Kidney (tissue), 14 donors: ENCODE data around the gene ADCK1. TPM values are rescaled to one million over a fixed set of nuclear protein-coding genes. Genes with fewer than 3 reads are reported as not detected.

Experiments used
- DNase-seq, 5 donors: peaks; one replicate each; pipeline ENCODE4 v3.0.0-alpha.2; 2013 to 2020
- FAIRE-seq: peaks from 2 replicates; lab custom pipeline; 2012; peaks lifted over from hg19 to GRCh38; lab: Jason Lieb, UNC
- H3K27ac ChIP-seq, 2 donors: one replicate each; pipeline ENCODE4 v1.7.0; 2013; ENCODE audit warnings: low read depth in 2 of 2, low read length in 2 of 2, inconsistent platforms in 1 of 2
- H3K27me3 ChIP-seq: one replicate; pipeline ENCODE4 v1.7.1; 2013; ENCODE audit warnings: low read length, inconsistent platforms; ENCODE audit not compliant: control insufficient read depth, insufficient read depth
- H3K36me3 ChIP-seq, 3 donors: one replicate each; pipeline versions ENCODE4 v1.7.0 to v1.7.1; 2013; ENCODE audit warnings: low read length in 3 of 3, control low read depth in 1 of 3, inconsistent platforms in 1 of 3; ENCODE audit not compliant: insufficient read depth in 3 of 3, control insufficient read depth in 2 of 3
- H3K4me1 ChIP-seq, 3 donors: one replicate each; pipeline versions ENCODE4 v1.7.0 to v1.7.1; 2013; ENCODE audit warnings: low read length in 3 of 3, inconsistent platforms in 1 of 3, low read depth in 1 of 3; ENCODE audit not compliant: control insufficient read depth in 2 of 3, insufficient read depth in 2 of 3
- H3K4me3 ChIP-seq, 3 donors: one replicate each; pipeline versions ENCODE4 v1.7.0 to v1.8.1; 2013; ENCODE audit warnings: low read length in 3 of 3, control low read depth in 1 of 3, inconsistent platforms in 1 of 3
- H3K9ac ChIP-seq, 3 donors: one replicate each; pipeline versions ENCODE4 v1.7.0 to v1.7.1; 2013; ENCODE audit warnings: low read length in 3 of 3, control low read depth in 1 of 3, inconsistent platforms in 1 of 3
- H3K9me3 ChIP-seq, 3 donors: one replicate each; pipeline versions ENCODE4 v1.7.0 to v1.7.1; 2013; ENCODE audit warnings: low read length in 3 of 3, control low read depth in 1 of 3, inconsistent platforms in 1 of 3; ENCODE audit not compliant: control insufficient read depth in 2 of 3, insufficient read depth in 1 of 3
- CTCF ChIP-seq: IDR thresholded peaks from 3 replicates; pipeline ENCODE4 v1.5.1; 2012; ENCODE audit warnings: mild to moderate bottlenecking, moderate library complexity, borderline replicate concordance; ENCODE audit not compliant: insufficient read depth; ENCODE audit errors: extremely low read depth
- intact Hi-C: fragments of 100-400 bp; cut with DNase I; formaldehyde crosslinking; loops from one replicate; pipeline ENCODE4 v1.11.1; 2022
- polyA plus RNA-seq: library from polyadenylated mRNA; stranded (reverse); fragments of 350-450 nt; fragmentation: Illumina TruSeq; extraction: RNeasy Lipid Tissue Mini Kit (QIAGEN cat#74804); gene quantifications from one replicate; pipeline ENCODE4 v1.2.3, GENCODE V29; 2014; ENCODE audit warnings: low read depth, low replicate concordance; ENCODE audit not compliant: insufficient read depth
- total RNA-seq: library from RNA; stranded (reverse); fragmentation: NEBNext Ultra II Directional; extraction: Animal tissue kit (Norgen Biotek cat#: 25700); gene quantifications from one replicate; pipeline ENCODE4 v1.2.1, GENCODE V29; 2021
- donor health status: control.
- donor health status: control.
- donor health status: control.
- donor health status: control.
- donor health status: control.
- donor health status: DM: yes; HTN: yes; CAD: no.
- donor health status: Normal renal cell carcinoma (clear cell type).

The ADCK1 gene
- total and polyA plus RNA-seq, 2 donors from 2014 or later, result 8.0 to 10.3 TPM

DNA sequence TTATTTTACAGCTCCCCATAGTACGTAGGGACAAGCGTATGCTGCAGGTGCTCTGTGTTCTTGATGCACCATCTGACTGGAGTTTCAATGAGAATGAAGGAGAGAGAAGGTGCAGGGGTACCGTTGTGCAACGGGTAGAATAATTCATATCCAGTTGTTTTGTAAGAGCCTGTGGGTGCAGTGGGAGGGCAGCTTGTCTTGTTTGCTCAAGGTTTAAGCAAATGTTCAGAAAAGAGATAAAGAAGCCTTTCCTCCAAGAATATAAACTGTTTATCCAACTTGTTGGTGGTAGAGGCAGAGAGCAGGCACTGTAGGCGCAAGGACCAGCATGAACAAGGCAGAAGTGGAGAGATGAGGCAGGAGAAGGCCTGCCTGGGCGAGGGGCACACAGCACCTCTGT, 64.2 kb downstream of the ADCK1 start:
- no peak for TF ChIP-seq CTCF
- Histone ChIP-seq H3K4me3 (no peak overlapping the region), H3K27ac (no peak overlapping the region), H3K36me3 (no peaks in the 10 kb centered on the region), H3K9me3 (no peaks in the 10 kb centered on the region), H3K4me1 (no peaks in the 10 kb centered on the region), H3K9ac (no peak overlapping the region), H3K27me3 (no peaks in the 10 kb centered on the region)
- intact Hi-C loops, result loop anchor here (10.0 kb wide), 1 partner anchor 701 kb away; no protein-coding TSS in a partner anchor
- DNase-seq (no peak), FAIRE-seq (no peak)

DNA sequence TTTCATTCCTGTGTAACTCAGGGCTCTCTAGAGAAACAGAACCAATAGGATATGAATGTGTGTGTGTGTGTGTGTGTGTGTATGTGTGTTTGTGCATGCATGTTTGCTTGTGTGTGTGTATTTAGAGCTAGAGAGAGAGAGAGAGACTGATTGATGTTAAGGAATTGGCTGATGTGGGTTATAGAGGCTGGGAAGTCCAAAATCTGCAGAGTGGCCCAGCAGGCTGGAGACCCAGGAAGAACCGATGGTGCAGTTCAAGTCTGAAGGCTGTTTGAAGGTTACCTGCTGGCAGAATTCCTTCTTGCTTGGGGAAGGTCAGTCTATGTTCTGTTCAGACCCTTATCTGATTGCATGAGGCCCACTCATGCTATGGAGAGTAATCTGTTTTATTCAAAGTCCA, 64.7 kb downstream of the ADCK1 start:
- intact Hi-C loops, result loop anchor here (10.0 kb wide), 1 partner anchor 700 kb away; no protein-coding TSS in a partner anchor
- no peak for FAIRE-seq

DNA sequence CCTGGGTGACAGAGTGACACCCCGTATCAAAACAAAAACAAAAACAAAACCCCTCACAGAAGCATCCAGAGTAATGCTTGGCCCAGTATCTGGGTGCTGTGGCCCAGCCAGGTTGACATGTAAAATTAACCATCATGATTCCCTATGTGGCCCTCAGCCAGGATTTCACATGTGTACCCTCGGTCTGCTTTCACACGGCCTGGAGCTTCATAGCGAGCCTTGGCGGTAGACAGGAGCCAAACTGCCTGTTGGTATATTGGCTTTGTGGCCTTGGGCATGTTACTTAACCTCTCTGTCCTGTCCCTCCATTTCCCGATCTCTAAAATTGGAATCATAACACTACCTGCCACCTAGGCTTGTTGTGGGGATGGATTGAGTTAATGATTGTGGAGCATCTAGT, 65.5 kb downstream of the ADCK1 start:
- no peak overlapping the region for H3K27ac ChIP-seq
- TF ChIP-seq CTCF, result no peak
- H3K9me3 ChIP-seq, result no peaks in the 10 kb centered on the region
- no peak for FAIRE-seq
- intact Hi-C loops, result loop anchor here (10.0 kb wide), 1 partner anchor 699 kb away; no protein-coding TSS in a partner anchor
- DNase-seq, result no peak
- H3K9ac ChIP-seq, result no peak overlapping the region
- H3K27me3 ChIP-seq, result no peaks in the 10 kb centered on the region
- H3K36me3 ChIP-seq, result no peaks in the 10 kb centered on the region
- no peaks in the 10 kb centered on the region for H3K4me1 ChIP-seq
- H3K4me3 ChIP-seq, result peak overlapping the region in 1 of 3 donors; percentile 12

More for the DNA sequence above, 64.7 kb downstream of the ADCK1 start:
- H3K9me3 ChIP-seq, result no peaks in the 10 kb centered on the region
- no peaks in the 10 kb centered on the region for H3K36me3 ChIP-seq
- TF ChIP-seq CTCF, result no peak
- no peaks in the 10 kb centered on the region for H3K27me3 ChIP-seq
- no peaks in the 10 kb centered on the region for H3K4me1 ChIP-seq
- DNase-seq, result no peak
- no peak overlapping the region for H3K9ac ChIP-seq
- no peak overlapping the region for H3K27ac ChIP-seq
- H3K4me3 ChIP-seq, result no peak overlapping the region

DNA sequence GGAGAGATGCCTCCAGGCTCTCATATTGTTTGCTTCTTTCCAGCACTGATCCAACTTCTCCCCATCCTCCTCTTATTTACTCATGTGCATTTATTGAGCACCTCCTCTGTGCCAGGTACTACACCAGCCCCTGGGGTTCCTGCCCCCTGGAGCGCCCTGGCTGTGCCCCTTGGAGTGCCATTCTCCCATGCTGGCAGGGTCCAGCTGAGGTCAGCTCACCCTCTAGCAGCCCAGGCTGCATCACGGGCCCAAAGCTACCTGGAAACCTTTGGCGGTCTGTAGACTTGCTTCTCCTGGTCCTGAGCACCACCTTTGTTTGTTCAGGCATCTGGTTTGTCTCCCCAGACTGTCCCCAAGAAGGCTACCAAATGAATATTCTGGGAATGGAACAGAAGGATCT, 67.0 kb downstream of the ADCK1 start:
- no peak for TF ChIP-seq CTCF
- Histone ChIP-seq H3K27ac (no peak overlapping the region), H3K36me3 (no peaks in the 10 kb centered on the region), H3K4me3 (no peak overlapping the region), H3K9ac (no peak overlapping the region), H3K27me3 (no peaks in the 10 kb centered on the region), H3K4me1 (no peaks in the 10 kb centered on the region), H3K9me3 (no peaks in the 10 kb centered on the region)
- FAIRE-seq, result no peak
- intact Hi-C loops, result loop anchor here (10.0 kb wide), 1 partner anchor 698 kb away; no protein-coding TSS in a partner anchor
- DNase-seq, result no peak
